Mesothelial cell of epicardium (in vitro differentiated cells): ENCODE measurements around the gene NCK2. TPM values are rescaled to one million over a fixed set of nuclear protein-coding genes. Genes with fewer than 3 reads are reported as not detected.

Experiments used
- DNase-seq, 2 experiments: peaks; one replicate each; pipeline ENCODE4 v3.0.0; 2021; ENCODE audit warnings: low spot score in 2 of 2; ENCODE audit not compliant: unreplicated experiment in 2 of 2
- H3K27ac Mint-ChIP-seq: 2 replicates; pipeline ENCODE4 v1.8.0; 2021; ENCODE audit warnings: mixed read lengths
- H3K27me3 Mint-ChIP-seq: 2 replicates; pipeline ENCODE4 v1.8.0; 2021; ENCODE audit warnings: low read depth, mixed read lengths
- H3K36me3 Mint-ChIP-seq: 2 replicates; pipeline ENCODE4 v1.8.0; 2021; ENCODE audit warnings: mixed read lengths
- H3K4me1 Mint-ChIP-seq: 2 replicates; pipeline ENCODE4 v1.8.0; 2021; ENCODE audit warnings: mixed read lengths
- H3K4me3 Mint-ChIP-seq: 2 replicates; pipeline ENCODE4 v1.8.0; 2021; ENCODE audit warnings: mild to moderate bottlenecking, moderate library complexity, mixed read lengths
- H3K9me3 Mint-ChIP-seq: 2 replicates; pipeline ENCODE4 v1.8.0; 2021; ENCODE audit warnings: mixed read lengths
- total RNA-seq: library from RNA; stranded (reverse); gene quantifications from 3 replicates; pipeline ENCODE4 v1.2.1, GENCODE V29; 2021
- TF ChIP-seq, protein P1 (sequence below): fragments of 200-600 bp; sonication (generic); IDR thresholded peaks from one replicate; pipeline ENCODE4 v1.5.0; 2021; ENCODE audit warnings: antibody characterized with exemption; ENCODE audit not compliant: unreplicated experiment

NCK2 gene
- total RNA-seq, 1 donor from 2014 or later = 59.5 TPM

DNA sequence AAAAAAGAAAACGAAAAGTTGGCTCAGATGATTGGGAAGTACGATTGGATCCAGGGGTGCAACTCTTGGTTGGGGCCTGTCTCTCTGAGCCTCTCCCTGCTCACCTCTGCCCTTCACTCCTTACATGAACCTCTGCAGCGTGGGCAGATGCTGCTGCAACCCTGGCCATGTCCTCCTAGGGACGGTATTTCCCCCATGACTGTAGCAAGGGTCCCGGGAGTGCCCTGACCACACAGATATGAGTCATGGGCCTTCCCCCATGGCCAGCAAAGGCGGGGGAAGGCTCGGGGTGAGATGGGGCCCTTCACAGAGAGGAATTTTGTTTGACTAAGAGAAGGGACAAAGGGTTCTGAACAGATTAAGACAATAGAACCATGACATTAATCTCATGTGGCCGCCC, 129.0 kb downstream of the NCK2 start:
- Mint-ChIP-seq H3K9me3 (no peaks in the 10 kb centered on the region), H3K27me3 (no peaks in the 10 kb centered on the region), H3K36me3 (peaks cover 10% of the 10 kb centered on the region), H3K4me1 (peaks cover 2% of the 10 kb centered on the region), H3K4me3 (no peak overlapping the region), H3K27ac (no peak overlapping the region)
- no peak for DNase-seq
- TF ChIP-seq, protein P1, sequence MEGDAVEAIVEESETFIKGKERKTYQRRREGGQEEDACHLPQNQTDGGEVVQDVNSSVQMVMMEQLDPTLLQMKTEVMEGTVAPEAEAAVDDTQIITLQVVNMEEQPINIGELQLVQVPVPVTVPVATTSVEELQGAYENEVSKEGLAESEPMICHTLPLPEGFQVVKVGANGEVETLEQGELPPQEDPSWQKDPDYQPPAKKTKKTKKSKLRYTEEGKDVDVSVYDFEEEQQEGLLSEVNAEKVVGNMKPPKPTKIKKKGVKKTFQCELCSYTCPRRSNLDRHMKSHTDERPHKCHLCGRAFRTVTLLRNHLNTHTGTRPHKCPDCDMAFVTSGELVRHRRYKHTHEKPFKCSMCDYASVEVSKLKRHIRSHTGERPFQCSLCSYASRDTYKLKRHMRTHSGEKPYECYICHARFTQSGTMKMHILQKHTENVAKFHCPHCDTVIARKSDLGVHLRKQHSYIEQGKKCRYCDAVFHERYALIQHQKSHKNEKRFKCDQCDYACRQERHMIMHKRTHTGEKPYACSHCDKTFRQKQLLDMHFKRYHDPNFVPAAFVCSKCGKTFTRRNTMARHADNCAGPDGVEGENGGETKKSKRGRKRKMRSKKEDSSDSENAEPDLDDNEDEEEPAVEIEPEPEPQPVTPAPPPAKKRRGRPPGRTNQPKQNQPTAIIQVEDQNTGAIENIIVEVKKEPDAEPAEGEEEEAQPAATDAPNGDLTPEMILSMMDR = no peak

DNA sequence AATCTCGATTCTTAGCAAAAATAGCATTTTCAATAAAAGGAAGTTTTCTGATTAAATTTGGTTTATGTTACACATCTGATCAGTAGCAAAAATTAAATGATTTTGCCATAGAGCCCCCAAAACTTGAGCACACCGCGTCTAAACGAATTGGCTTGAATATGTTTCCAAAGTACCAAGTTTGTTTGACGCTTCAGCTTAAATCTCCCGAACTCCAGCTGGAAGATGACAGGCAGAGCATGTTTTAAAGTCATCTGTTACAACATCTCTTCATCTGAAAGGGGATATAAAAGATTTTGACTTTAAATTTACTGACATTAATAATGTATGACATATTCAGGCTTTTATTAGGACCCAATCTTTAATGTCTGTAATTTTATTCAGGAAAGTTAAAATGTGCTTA, 129.8 kb downstream of the NCK2 start:
- Mint-ChIP-seq H3K4me1 (peaks cover 2% of the 10 kb centered on the region), H3K27me3 (no peaks in the 10 kb centered on the region), H3K4me3 (no peak overlapping the region), H3K9me3 (no peaks in the 10 kb centered on the region), H3K27ac (no peak overlapping the region), H3K36me3 (peaks cover 13% of the 10 kb centered on the region)
- TF ChIP-seq, protein P1 = no peak
- DNase-seq = no peak

DNA sequence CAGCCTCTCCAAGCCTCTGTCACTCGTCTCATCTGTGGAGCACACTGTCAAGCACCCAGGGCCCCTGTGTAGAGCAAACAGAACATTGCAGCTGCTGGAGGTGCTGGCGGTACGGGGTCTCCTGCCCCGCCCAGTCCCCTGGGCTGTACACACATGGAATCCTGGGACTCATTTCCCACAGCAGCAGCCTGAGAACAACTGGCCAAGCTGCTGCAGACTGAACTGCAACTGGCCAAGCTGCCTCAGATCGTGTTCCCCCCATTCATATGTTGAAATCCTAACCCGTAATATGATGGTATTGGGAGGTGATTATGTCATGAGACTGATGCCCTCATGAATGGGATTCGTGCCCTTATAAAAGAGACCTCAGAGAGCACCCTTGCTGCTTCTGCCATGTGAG, 130.5 kb downstream of the NCK2 start:
- TF ChIP-seq, protein P1 = no peak
- H3K27me3 Mint-ChIP-seq = no peaks in the 10 kb centered on the region
- no peak overlapping the region for H3K27ac Mint-ChIP-seq
- H3K4me3 Mint-ChIP-seq = no peak overlapping the region
- DNase-seq = no peak
- no peaks in the 10 kb centered on the region for H3K9me3 Mint-ChIP-seq
- peaks cover 5% of the 10 kb centered on the region for H3K4me1 Mint-ChIP-seq
- H3K36me3 Mint-ChIP-seq = peaks cover 17% of the 10 kb centered on the region

DNA sequence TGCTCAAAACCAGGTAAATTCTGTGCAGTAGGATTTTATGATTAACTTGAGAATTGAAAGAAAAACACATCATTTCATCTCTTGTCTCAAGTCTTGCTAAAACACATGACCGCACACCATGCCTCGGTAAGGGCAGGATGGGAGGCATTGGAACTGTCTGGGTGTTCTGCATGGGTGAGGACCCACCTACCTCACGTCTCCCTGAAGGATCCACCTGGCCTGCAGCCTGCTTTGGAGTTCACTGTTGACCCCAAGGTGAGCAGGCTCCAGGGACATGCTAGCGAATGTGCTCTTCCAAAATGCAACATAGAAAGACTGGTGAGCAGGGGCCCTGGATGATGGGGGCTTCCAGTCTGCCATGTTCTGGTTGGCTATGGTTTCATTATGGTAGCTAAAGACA, 131.5 kb downstream of the NCK2 start:
- H3K4me1 Mint-ChIP-seq = peaks cover 5% of the 10 kb centered on the region
- no peaks in the 10 kb centered on the region for H3K9me3 Mint-ChIP-seq

DNA sequence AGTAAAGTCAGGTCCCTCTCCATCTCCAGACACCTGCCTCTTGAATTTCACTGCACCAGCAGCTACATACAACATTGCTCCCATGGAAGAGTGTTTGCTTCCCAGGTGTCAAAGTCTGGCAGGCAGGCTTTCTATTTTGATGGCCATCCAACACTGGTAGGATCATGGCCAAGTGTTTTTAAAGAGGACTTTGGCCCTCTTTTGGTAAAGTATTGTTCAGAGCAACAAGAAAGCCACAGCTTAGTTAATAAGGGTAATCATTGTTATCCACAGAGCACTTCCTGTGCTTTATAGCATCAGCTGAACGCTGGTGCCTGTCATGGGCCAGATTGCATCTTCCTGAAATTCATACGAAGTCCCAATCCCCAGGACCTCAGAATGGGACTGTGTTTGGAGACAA, 133.2 kb downstream of the NCK2 start:
- Mint-ChIP-seq H3K27me3 (no peaks in the 10 kb centered on the region), H3K36me3 (peaks cover 39% of the 10 kb centered on the region)
- DNase-seq = no peak

More for the DNA sequence above, 131.5 kb downstream of the NCK2 start:
- TF ChIP-seq, protein P1 = no peak
- Mint-ChIP-seq H3K4me3 (no peak overlapping the region), H3K27ac (no peak overlapping the region), H3K36me3 (peaks cover 21% of the 10 kb centered on the region), H3K27me3 (no peaks in the 10 kb centered on the region)
- DNase-seq = no peak

More for the DNA sequence above, 133.2 kb downstream of the NCK2 start:
- Mint-ChIP-seq H3K9me3 (no peaks in the 10 kb centered on the region), H3K4me1 (peaks cover 5% of the 10 kb centered on the region), H3K27ac (no peak overlapping the region), H3K4me3 (no peak overlapping the region)
- TF ChIP-seq, protein P1 = no peak
